ENCODE measurements around the gene CIAO2A. TPM values are rescaled to one million over a fixed set of nuclear protein-coding genes. Genes with fewer than 3 reads are reported as not detected.

The CIAO2A gene
- total RNA-seq, 4 donors from 2014 or later = 26.6 to 65.2 (median 55.1) TPM

DNA sequence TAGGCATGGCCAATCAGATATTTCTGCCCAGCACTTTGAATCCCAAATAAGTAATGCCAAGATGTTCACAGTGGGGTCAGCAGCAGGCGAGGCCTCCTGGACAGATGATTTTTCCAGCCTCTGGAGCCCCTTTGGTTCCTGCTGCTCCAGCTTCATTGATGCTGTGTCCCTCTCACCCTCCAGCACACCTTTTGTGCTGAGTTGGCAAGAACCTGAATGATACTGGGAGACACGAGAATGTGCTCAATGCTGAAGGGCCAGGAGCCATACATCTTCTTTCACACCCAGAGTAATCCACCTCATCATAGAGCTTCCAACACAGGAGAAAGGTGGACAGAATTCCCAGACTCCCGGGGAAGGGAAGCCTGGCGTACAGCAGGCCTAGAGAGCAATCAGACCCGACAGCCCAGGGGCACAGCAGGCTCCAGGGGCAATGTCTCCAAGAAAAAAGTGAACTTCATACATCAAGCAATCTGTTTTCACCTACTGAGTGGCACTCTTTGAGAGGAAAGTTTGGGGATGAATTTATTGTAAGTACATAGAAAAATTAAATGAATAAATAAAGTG, 40.6 kb downstream of the CIAO2A start:
- Histone ChIP-seq H3K27ac (no peak overlapping the region), H3K9me3 (no peaks in the 10 kb centered on the region), H3K36me3 (no peaks in the 10 kb centered on the region), H3K4me3 (no peak overlapping the region), H3K27me3 (no peaks in the 10 kb centered on the region), H3K4me1 (no peaks in the 10 kb centered on the region)
- ATAC-seq = no peak
- in situ Hi-C loops (cut with MboI; ENCODE audit: low sequenced_read_pairs in 4 of 4) = loop anchor here in 3 of 4 donors (10.0 to 25.0 kb wide), 3 partner anchors 108 to 441 kb away; no protein-coding TSS in a partner anchor
- TF ChIP-seq, protein P1, sequence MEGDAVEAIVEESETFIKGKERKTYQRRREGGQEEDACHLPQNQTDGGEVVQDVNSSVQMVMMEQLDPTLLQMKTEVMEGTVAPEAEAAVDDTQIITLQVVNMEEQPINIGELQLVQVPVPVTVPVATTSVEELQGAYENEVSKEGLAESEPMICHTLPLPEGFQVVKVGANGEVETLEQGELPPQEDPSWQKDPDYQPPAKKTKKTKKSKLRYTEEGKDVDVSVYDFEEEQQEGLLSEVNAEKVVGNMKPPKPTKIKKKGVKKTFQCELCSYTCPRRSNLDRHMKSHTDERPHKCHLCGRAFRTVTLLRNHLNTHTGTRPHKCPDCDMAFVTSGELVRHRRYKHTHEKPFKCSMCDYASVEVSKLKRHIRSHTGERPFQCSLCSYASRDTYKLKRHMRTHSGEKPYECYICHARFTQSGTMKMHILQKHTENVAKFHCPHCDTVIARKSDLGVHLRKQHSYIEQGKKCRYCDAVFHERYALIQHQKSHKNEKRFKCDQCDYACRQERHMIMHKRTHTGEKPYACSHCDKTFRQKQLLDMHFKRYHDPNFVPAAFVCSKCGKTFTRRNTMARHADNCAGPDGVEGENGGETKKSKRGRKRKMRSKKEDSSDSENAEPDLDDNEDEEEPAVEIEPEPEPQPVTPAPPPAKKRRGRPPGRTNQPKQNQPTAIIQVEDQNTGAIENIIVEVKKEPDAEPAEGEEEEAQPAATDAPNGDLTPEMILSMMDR (IDR thresholded peaks at IDR 0.05 in 4 of 5, conservative IDR thresholded peaks at IDR 0.05 in 1 of 5) = no peak
- TF ChIP-seq POLR2A (IDR thresholded peaks at IDR 0.05) = no peak
- intact Hi-C loops (cut with DNase I; ENCODE audit: low total_unique reads) = no loop called here
- no peak for DNase-seq

DNA sequence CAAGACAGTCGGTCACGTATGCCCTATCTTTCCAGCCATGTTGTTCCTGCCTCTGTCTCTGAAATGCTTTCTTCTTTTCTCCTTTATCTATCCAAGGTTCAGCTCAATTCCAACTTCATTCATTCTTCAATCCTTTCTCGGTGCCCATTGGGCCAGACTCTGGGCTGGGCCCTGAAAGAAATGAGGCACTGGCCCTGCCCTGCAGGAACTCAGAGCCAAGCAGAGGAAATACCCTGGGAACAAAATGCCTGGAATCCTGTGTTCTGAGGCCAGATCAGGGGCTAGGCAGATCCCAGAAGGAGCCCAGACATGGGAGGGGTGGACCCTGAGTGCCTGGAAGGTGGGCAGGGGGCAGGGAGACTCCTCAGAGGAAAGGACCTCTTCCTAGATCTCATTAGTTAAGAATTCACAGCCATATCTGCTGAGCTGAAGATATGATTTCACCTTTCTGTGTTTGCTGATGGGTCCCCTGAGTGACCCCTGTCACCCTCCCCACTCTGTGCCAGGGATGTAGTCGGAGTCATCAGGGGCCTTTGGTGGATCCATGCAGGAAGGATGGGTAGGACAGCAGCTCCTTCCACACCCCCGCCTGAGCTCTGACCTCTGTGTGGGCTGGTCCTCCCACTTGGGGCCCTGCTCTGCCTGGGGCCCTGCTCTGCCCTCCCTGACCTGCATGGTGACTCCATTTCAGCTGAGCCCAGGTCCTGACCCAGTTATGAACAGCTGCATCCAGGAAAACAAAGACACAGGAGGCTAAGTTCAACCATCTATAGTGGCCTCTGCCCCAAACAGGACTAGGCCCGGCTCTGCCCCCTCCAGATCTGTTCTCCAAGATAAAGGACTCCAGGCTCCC, 42.0 kb downstream of the CIAO2A start:
- Histone ChIP-seq H3K27ac (no peak overlapping the region), H3K4me3 (no peak overlapping the region), H3K27me3 (no peaks in the 10 kb centered on the region), H3K4me1 (peaks cover 3 to 4% of the 10 kb centered on the region in 2 donors), H3K36me3 (no peaks in the 10 kb centered on the region), H3K9me3 (no peaks in the 10 kb centered on the region)
- ATAC-seq (no peak), DNase-seq (no peak)
- intact Hi-C loops (cut with DNase I; ENCODE audit: low total_unique reads) = no loop called here
- TF ChIP-seq POLR2A (IDR thresholded peaks at IDR 0.05) = no peak
- TF ChIP-seq, protein P1 (IDR thresholded peaks at IDR 0.05 in 4 of 5, conservative IDR thresholded peaks at IDR 0.05 in 1 of 5) = no peak
- in situ Hi-C loops (cut with MboI; ENCODE audit: low sequenced_read_pairs in 4 of 4) = loop anchor here in 3 of 4 donors (10.0 to 25.0 kb wide), 3 partner anchors 107 to 439 kb away; no protein-coding TSS in a partner anchor

DNA sequence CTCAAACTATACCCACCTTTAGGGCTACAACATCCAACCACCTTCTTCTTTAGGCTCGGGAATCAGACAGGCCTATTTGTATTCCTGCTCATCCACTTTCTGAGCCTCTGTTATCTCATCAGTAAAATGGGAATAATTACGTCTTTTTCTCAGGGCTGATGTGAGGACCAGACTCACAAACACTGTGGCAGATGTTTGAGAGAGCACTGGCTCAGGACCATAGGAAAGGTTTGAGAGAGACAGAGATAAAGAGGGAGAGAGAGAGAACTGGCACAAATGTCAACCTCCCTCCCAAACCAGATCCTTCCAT, 42.6 kb downstream of the CIAO2A start:
- Histone ChIP-seq H3K36me3 (no peaks in the 10 kb centered on the region), H3K4me3 (no peak overlapping the region), H3K4me1 (peaks cover 3 to 6% of the 10 kb centered on the region in 2 donors), H3K9me3 (no peaks in the 10 kb centered on the region), H3K27me3 (no peaks in the 10 kb centered on the region), H3K27ac (no peak overlapping the region)
- intact Hi-C loops (cut with DNase I; ENCODE audit: low total_unique reads) (no loop called here), in situ Hi-C loops (cut with MboI; ENCODE audit: low sequenced_read_pairs in 4 of 4) (loop anchor here in 3 of 4 donors (10.0 to 25.0 kb wide), 3 partner anchors 106 to 439 kb away; no protein-coding TSS in a partner anchor)
- TF ChIP-seq, protein P1 (IDR thresholded peaks at IDR 0.05 in 4 of 5, conservative IDR thresholded peaks at IDR 0.05 in 1 of 5) = no peak
- TF ChIP-seq POLR2A (IDR thresholded peaks at IDR 0.05) = no peak
- ATAC-seq = no peak
- DNase-seq = no peak

DNA sequence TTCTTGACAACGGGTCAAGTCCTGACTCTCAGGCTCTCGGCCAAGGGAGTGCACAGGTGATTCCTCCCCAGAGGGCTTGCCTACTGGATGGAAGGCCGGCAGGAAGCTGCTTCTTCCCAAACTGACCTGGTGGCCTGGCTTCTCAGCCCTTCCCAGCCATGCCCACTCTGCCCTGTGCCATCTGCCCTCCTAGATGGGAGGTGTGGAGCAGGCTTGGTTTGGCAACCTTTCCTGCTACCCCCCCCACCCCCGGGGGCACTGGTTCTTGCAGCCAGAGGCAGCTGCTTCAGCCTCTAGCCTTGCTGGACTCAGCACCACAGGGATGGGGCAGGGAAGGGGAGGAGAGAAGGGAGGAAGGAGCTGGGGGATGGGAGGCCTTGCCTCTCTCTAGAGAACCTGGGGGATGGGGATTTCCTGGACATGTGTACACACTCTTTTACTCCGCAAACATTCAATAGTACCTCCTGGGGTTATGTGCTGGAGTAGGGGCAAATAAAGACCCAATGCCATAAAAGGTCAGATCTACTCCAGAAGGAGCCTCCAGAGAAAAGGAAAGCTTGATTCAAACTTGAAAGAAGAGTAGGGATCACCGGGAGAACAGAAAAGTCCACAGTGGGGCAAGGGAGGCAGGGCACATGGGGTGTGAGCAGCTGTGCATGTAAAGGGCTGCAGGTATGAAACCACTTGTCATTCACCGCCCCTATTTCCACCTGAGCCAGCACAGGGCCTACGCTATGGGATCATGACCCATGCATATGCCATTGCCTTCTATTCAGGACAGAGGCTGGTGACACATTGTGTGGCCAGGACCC, 43.2 kb downstream of the CIAO2A start:
- no peak for DNase-seq
- intact Hi-C loops (cut with DNase I; ENCODE audit: low total_unique reads) (no loop called here), in situ Hi-C loops (cut with MboI; ENCODE audit: low sequenced_read_pairs in 4 of 4) (loop anchor here in 3 of 4 donors (10.0 to 25.0 kb wide), 3 partner anchors 106 to 438 kb away; no protein-coding TSS in a partner anchor)
- H3K4me1 ChIP-seq = peaks cover 5 to 6% of the 10 kb centered on the region in 2 donors
- no peak overlapping the region for H3K27ac ChIP-seq
- no peak overlapping the region for H3K4me3 ChIP-seq
- TF ChIP-seq, protein P1 (IDR thresholded peaks at IDR 0.05 in 4 of 5, conservative IDR thresholded peaks at IDR 0.05 in 1 of 5) = no peak
- no peak for TF ChIP-seq POLR2A (IDR thresholded peaks at IDR 0.05)
- no peaks in the 10 kb centered on the region for H3K9me3 ChIP-seq
- ATAC-seq = no peak
- H3K27me3 ChIP-seq = no peaks in the 10 kb centered on the region
- no peaks in the 10 kb centered on the region for H3K36me3 ChIP-seq
